ENCODE measurements around the gene FNIP2.
"Not testable (repeated sequence)": the region's sequence is repeated elsewhere in the genome, so short reads cannot be mapped to it uniquely, and the experiment has no call there.

Gene FNIP2

GRCh38 chr4:158920452-158920996 is 151.7 kb downstream of the FNIP2 start:
- H3K4me1 ChIP-seq (ENCODE audit: control insufficient read depth, insufficient read depth, low read length); H3K27ac ChIP-seq (ENCODE audit: low read depth, low read length); H3K9ac ChIP-seq (ENCODE audit: low read length); H3K4me3 ChIP-seq (ENCODE audit: low read depth, low read length); H3K9me3 ChIP-seq (ENCODE audit: control insufficient read depth, insufficient read depth, low read depth, low read length); H3K36me3 ChIP-seq (ENCODE audit: control insufficient read depth, insufficient read depth, low read length); H3K27me3 ChIP-seq (ENCODE audit: control insufficient read depth, insufficient read depth, low read length): not testable (repeated sequence)

- H3K27me3 ChIP-seq (ENCODE audit: control insufficient read depth, insufficient read depth, low read length); H3K4me3 ChIP-seq (ENCODE audit: low read depth, low read length); H3K27ac ChIP-seq (ENCODE audit: low read depth, low read length); H3K9ac ChIP-seq (ENCODE audit: low read length); H3K9me3 ChIP-seq (ENCODE audit: control insufficient read depth, insufficient read depth, low read depth, low read length); H3K36me3 ChIP-seq (ENCODE audit: control insufficient read depth, insufficient read depth, low read length); H3K4me1 ChIP-seq (ENCODE audit: control insufficient read depth, insufficient read depth, low read length): not testable (repeated sequence)
Measured at GRCh38 chr4:158927774-158928173, 158.9 kb downstream of the FNIP2 start.

- Histone ChIP-seq H3K9me3 (ENCODE audit: control insufficient read depth, insufficient read depth, low read depth, low read length) (peaks cover 5% of the 10 kb centered on the region), H3K36me3 (ENCODE audit: control insufficient read depth, insufficient read depth, low read length) (no peaks in the 10 kb centered on the region), H3K27ac (ENCODE audit: low read depth, low read length) (no peak overlapping the region), H3K4me3 (ENCODE audit: low read depth, low read length) (no peak overlapping the region), H3K4me1 (ENCODE audit: control insufficient read depth, insufficient read depth, low read length) (no peaks in the 10 kb centered on the region), H3K9ac (ENCODE audit: low read length) (no peak overlapping the region), H3K27me3 (ENCODE audit: control insufficient read depth, insufficient read depth, low read length) (no peaks in the 10 kb centered on the region)
Measured at GRCh38 chr4:158929939-158930638, 161.3 kb downstream of the FNIP2 start.

GRCh38 chr4:158930639-158930972 is 161.8 kb downstream of the FNIP2 start:
- no peaks in the 10 kb centered on the region for H3K27me3 ChIP-seq (ENCODE audit: control insufficient read depth, insufficient read depth, low read length)
- H3K4me3 ChIP-seq (ENCODE audit: low read depth, low read length), result no peak overlapping the region
- H3K27ac ChIP-seq (ENCODE audit: low read depth, low read length), result no peak overlapping the region
- H3K9ac ChIP-seq (ENCODE audit: low read length), result no peak overlapping the region
- no peaks in the 10 kb centered on the region for H3K4me1 ChIP-seq (ENCODE audit: control insufficient read depth, insufficient read depth, low read length)
- H3K9me3 ChIP-seq (ENCODE audit: control insufficient read depth, insufficient read depth, low read depth, low read length), result peaks cover 5% of the 10 kb centered on the region
- no peaks in the 10 kb centered on the region for H3K36me3 ChIP-seq (ENCODE audit: control insufficient read depth, insufficient read depth, low read length)

- peaks cover 5% of the 10 kb centered on the region for H3K9me3 ChIP-seq (ENCODE audit: control insufficient read depth, insufficient read depth, low read depth, low read length)
- H3K9ac ChIP-seq (ENCODE audit: low read length), result no peak overlapping the region
- no peak overlapping the region for H3K27ac ChIP-seq (ENCODE audit: low read depth, low read length)
- H3K4me1 ChIP-seq (ENCODE audit: control insufficient read depth, insufficient read depth, low read length), result no peaks in the 10 kb centered on the region
- no peaks in the 10 kb centered on the region for H3K27me3 ChIP-seq (ENCODE audit: control insufficient read depth, insufficient read depth, low read length)
- H3K4me3 ChIP-seq (ENCODE audit: low read depth, low read length), result no peak overlapping the region
- no peaks in the 10 kb centered on the region for H3K36me3 ChIP-seq (ENCODE audit: control insufficient read depth, insufficient read depth, low read length)
Measured at GRCh38 chr4:158933236-158933635, 164.4 kb downstream of the FNIP2 start.

GRCh38 chr4:158934996-158935669 is 166.3 kb downstream of the FNIP2 start:
- Histone ChIP-seq H3K9me3 (ENCODE audit: control insufficient read depth, insufficient read depth, low read depth, low read length) (no peaks in the 10 kb centered on the region), H3K4me3 (ENCODE audit: low read depth, low read length) (no peak overlapping the region), H3K27ac (ENCODE audit: low read depth, low read length) (no peak overlapping the region), H3K4me1 (ENCODE audit: control insufficient read depth, insufficient read depth, low read length) (no peaks in the 10 kb centered on the region), H3K36me3 (ENCODE audit: control insufficient read depth, insufficient read depth, low read length) (no peaks in the 10 kb centered on the region), H3K27me3 (ENCODE audit: control insufficient read depth, insufficient read depth, low read length) (no peaks in the 10 kb centered on the region), H3K9ac (ENCODE audit: low read length) (no peak overlapping the region)

GRCh38 chr4:158936238-158936637 is 167.4 kb downstream of the FNIP2 start:
- no peak overlapping the region for H3K4me3 ChIP-seq (ENCODE audit: low read depth, low read length)
- H3K9ac ChIP-seq (ENCODE audit: low read length), result no peak overlapping the region
- H3K4me1 ChIP-seq (ENCODE audit: control insufficient read depth, insufficient read depth, low read length), result no peaks in the 10 kb centered on the region
- H3K27ac ChIP-seq (ENCODE audit: low read depth, low read length), result no peak overlapping the region
- H3K36me3 ChIP-seq (ENCODE audit: control insufficient read depth, insufficient read depth, low read length), result no peaks in the 10 kb centered on the region
- no peaks in the 10 kb centered on the region for H3K9me3 ChIP-seq (ENCODE audit: control insufficient read depth, insufficient read depth, low read depth, low read length)
- no peaks in the 10 kb centered on the region for H3K27me3 ChIP-seq (ENCODE audit: control insufficient read depth, insufficient read depth, low read length)

- Histone ChIP-seq H3K27ac (ENCODE audit: low read depth, low read length) (no peak overlapping the region), H3K4me1 (ENCODE audit: control insufficient read depth, insufficient read depth, low read length) (no peaks in the 10 kb centered on the region), H3K36me3 (ENCODE audit: control insufficient read depth, insufficient read depth, low read length) (no peaks in the 10 kb centered on the region), H3K4me3 (ENCODE audit: low read depth, low read length) (no peak overlapping the region), H3K9ac (ENCODE audit: low read length) (no peak overlapping the region), H3K9me3 (ENCODE audit: control insufficient read depth, insufficient read depth, low read depth, low read length) (no peaks in the 10 kb centered on the region), H3K27me3 (ENCODE audit: control insufficient read depth, insufficient read depth, low read length) (no peaks in the 10 kb centered on the region)
Measured at GRCh38 chr4:158938220-158939044, 169.6 kb downstream of the FNIP2 start.

- H3K9ac ChIP-seq (ENCODE audit: low read length), result no peak overlapping the region
- no peaks in the 10 kb centered on the region for H3K27me3 ChIP-seq (ENCODE audit: control insufficient read depth, insufficient read depth, low read length)
- H3K36me3 ChIP-seq (ENCODE audit: control insufficient read depth, insufficient read depth, low read length), result no peaks in the 10 kb centered on the region
- H3K27ac ChIP-seq (ENCODE audit: low read depth, low read length), result no peak overlapping the region
- H3K4me1 ChIP-seq (ENCODE audit: control insufficient read depth, insufficient read depth, low read length), result no peaks in the 10 kb centered on the region
- no peak overlapping the region for H3K4me3 ChIP-seq (ENCODE audit: low read depth, low read length)
- H3K9me3 ChIP-seq (ENCODE audit: control insufficient read depth, insufficient read depth, low read depth, low read length), result no peaks in the 10 kb centered on the region
Measured at GRCh38 chr4:158940271-158940670, 171.4 kb downstream of the FNIP2 start.

GRCh38 chr4:158941321-158941720 is 172.5 kb downstream of the FNIP2 start:
- H3K4me3 ChIP-seq (ENCODE audit: low read depth, low read length), result no peak overlapping the region
- no peaks in the 10 kb centered on the region for H3K36me3 ChIP-seq (ENCODE audit: control insufficient read depth, insufficient read depth, low read length)
- H3K27me3 ChIP-seq (ENCODE audit: control insufficient read depth, insufficient read depth, low read length), result no peaks in the 10 kb centered on the region
- H3K9me3 ChIP-seq (ENCODE audit: control insufficient read depth, insufficient read depth, low read depth, low read length), result no peaks in the 10 kb centered on the region
- H3K9ac ChIP-seq (ENCODE audit: low read length), result no peak overlapping the region
- no peak overlapping the region for H3K27ac ChIP-seq (ENCODE audit: low read depth, low read length)
- no peaks in the 10 kb centered on the region for H3K4me1 ChIP-seq (ENCODE audit: control insufficient read depth, insufficient read depth, low read length)

GRCh38 chr4:158941895-158942294 is 173.1 kb downstream of the FNIP2 start:
- peaks cover 3% of the 10 kb centered on the region; the same call in 1 of the 2 replicates for H3K4me1 ChIP-seq (ENCODE audit: control insufficient read depth, insufficient read depth, low read length)
- H3K36me3 ChIP-seq (ENCODE audit: control insufficient read depth, insufficient read depth, low read length), result no peaks in the 10 kb centered on the region
- no peaks in the 10 kb centered on the region for H3K9me3 ChIP-seq (ENCODE audit: control insufficient read depth, insufficient read depth, low read depth, low read length)
- H3K27me3 ChIP-seq (ENCODE audit: control insufficient read depth, insufficient read depth, low read length), result no peaks in the 10 kb centered on the region
- no peak overlapping the region for H3K27ac ChIP-seq (ENCODE audit: low read depth, low read length)
- H3K4me3 ChIP-seq (ENCODE audit: low read depth, low read length), result no peak overlapping the region
- H3K9ac ChIP-seq (ENCODE audit: low read length), result no peak overlapping the region

Measured in HUES6 (cell line).